Mucosa of descending colon (tissue), 3 donors: ENCODE data around the gene GPR162. TPM values are rescaled to one million over a fixed set of nuclear protein-coding genes. Genes with fewer than 3 reads are reported as not detected.

Source experiments
- ATAC-seq: fragments of 200-7000 bp; cut with Tn5 transposase; one replicate; pipeline ENCODE4 v1.9.1; 2020; ENCODE audit warnings: mild to moderate bottlenecking, moderate library complexity
- DNase-seq, 3 donors: peaks; one replicate each; pipeline ENCODE4 v3.0.0-alpha.2; 2020
- H3K36me3 ChIP-seq: fragments of 200-600 bp; one replicate; pipeline ENCODE4 v1.8.0; 2021; ENCODE audit warnings: low read depth, mild to moderate bottlenecking
- H3K4me1 ChIP-seq: fragments of 200-600 bp; one replicate; pipeline ENCODE4 v1.8.0; 2021; ENCODE audit warnings: low read depth, mild to moderate bottlenecking
- H3K4me3 ChIP-seq: fragments of 200-600 bp; one replicate; pipeline ENCODE4 v1.8.0; 2021; ENCODE audit warnings: mild to moderate bottlenecking
- H3K9me3 ChIP-seq: fragments of 200-600 bp; one replicate; pipeline ENCODE4 v1.8.0; 2021; ENCODE audit warnings: mild to moderate bottlenecking
- CTCF ChIP-seq: fragments of 200-600 bp; IDR thresholded peaks from one replicate; pipeline ENCODE4 v1.8.0; 2022; ENCODE audit warnings: antibody characterized with exemption, mild to moderate bottlenecking
- intact Hi-C, 2 donors: fragments of 100-400 bp; cut with DNase I in 1 of 2; cut with micrococcal nuclease in 1 of 2; formaldehyde crosslinking; loops; one replicate each; pipeline versions ENCODE4 v1.11.0 to v1.11.1; 2022; cut with DNase I, micrococcal nuclease
- total RNA-seq, 3 donors: library from RNA; stranded (reverse); fragmentation: NEBNext Ultra II Directional in 2 of 3; extraction: Animal tissue kit (Norgen Biotek cat#: 25700) in 2 of 3; gene quantifications; one replicate each; pipeline versions ENCODE4 v1.2.1 to v1.2.4, GENCODE V29; 2021 to 2023
- donor health status: DM: no; HTN: no; CAD: no; lungs with moderate emphysema.
- donor health status: DM: no; HTN: no; CAD: no.
- donor health status: DM: no; HTN: yes; CAD: no.

Gene GPR162
- total RNA-seq, 3 donors from 2014 or later, result 1.7 to 18.6 (median 3.1) TPM

GRCh38 chr12:6825398-6826124 is 3.9 kb downstream of the GPR162 start:
- ATAC-seq, result peak; percentile 80
- peak; percentile 76 to 92 (median 91) for DNase-seq
- Histone ChIP-seq H3K4me3 (no peak overlapping the region), H3K36me3 (no peaks in the 10 kb centered on the region), H3K4me1 (peaks cover 6% of the 10 kb centered on the region), H3K9me3 (no peaks in the 10 kb centered on the region)
- intact Hi-C loops, result loop anchor here (5.0 to 10.0 kb wide), 2 partner anchors 73 to 91 kb away; partner anchors contain the start of gene MLF2 (in 1 of the 2)
- TF ChIP-seq CTCF, result peak; percentile 93

GRCh38 chr12:6826125-6826733 is 4.6 kb downstream of the GPR162 start:
- peak in 1 of 3 donors; percentile 28 for DNase-seq
- no peak for ATAC-seq
- Histone ChIP-seq H3K4me1 (peaks cover 6% of the 10 kb centered on the region), H3K36me3 (no peaks in the 10 kb centered on the region), H3K4me3 (no peak overlapping the region), H3K9me3 (no peaks in the 10 kb centered on the region)
- intact Hi-C loops, result loop anchor here (5.0 to 10.0 kb wide), 2 partner anchors 74 to 91 kb away; partner anchors contain the start of gene MLF2 (in 1 of the 2)
- no peak for TF ChIP-seq CTCF

DNA sequence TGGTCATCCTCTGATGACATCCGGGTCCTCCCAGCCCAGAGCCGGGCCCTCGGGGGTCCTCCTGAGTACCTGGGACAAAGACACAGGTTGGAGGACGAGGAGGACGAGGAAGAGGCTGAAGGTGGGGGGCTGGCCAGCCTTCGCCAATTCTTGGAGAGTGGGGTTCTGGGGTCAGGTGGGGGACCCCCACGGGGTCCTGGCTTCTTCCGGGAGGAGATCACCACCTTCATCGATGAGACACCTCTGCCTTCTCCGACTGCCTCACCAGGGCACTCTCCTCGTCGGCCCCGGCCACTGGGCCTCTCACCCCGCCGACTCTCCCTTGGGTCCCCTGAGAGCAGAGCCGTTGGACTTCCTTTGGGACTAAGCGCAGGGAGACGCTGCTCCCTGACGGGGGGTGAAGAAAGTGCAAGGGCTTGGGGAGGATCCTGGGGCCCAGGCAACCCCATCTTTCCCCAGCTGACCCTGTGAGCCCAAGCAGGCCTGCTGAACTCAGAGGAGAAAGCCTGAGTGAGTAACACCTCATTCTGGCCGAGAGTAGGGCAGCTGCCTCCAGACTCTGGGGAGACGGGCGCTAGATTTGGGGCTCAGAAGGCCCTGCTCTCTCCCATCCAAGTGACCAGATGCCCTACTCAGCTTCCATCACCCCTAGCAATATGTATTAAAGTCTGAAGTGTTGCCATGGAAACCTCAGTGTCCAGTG is 5.3 kb downstream of the GPR162 start:
- Histone ChIP-seq H3K36me3 (no peaks in the 10 kb centered on the region), H3K4me1 (peaks cover 6% of the 10 kb centered on the region), H3K4me3 (no peak overlapping the region), H3K9me3 (no peaks in the 10 kb centered on the region)
- ATAC-seq (no peak), DNase-seq (peak in 1 of 3 donors; percentile 29)
- intact Hi-C loops, result loop anchor here (5.0 to 10.0 kb wide), 2 partner anchors 75 to 92 kb away; partner anchors contain the start of gene MLF2 (in 1 of the 2)
- no peak for TF ChIP-seq CTCF

DNA sequence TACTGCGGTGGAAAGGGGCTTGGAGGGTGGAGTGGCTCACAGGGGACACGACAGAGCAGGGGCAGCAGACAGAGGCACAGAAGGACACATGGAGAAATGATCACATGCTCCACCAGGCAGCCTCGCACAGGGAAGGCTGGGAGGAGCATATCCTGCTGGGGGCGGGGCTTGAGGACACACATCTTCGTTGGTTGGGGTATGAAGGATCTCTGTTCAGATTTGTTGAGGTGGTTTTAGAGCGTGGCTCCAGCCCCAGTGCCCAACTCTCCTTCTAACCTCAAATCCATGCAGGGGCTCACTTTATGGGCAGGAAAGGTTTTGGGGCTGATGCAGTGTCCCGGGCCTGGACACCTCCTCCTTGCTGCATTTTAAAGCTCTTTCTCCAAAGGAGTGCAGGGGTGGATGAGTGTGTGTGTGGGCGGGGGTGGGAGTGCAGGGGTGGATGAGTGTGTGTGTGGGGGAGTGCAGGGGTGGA is 5.9 kb downstream of the GPR162 start:
- TF ChIP-seq CTCF, result no peak
- no peaks in the 10 kb centered on the region for H3K36me3 ChIP-seq
- intact Hi-C loops, result loop anchor here (5.0 to 10.0 kb wide), 2 partner anchors 75 to 93 kb away; partner anchors contain the start of gene MLF2 (in 1 of the 2)
- DNase-seq, result peak; percentile 76 to 87 (median 82)
- H3K9me3 ChIP-seq, result no peaks in the 10 kb centered on the region
- no peak overlapping the region for H3K4me3 ChIP-seq
- peak; percentile 43 for ATAC-seq
- H3K4me1 ChIP-seq, result peaks cover 6% of the 10 kb centered on the region

GRCh38 chr12:6827982-6828780 is 6.6 kb downstream of the GPR162 start, which contains the start of gene P3H3:
Gene P3H3, plus strand, starts transcription at chr12:6828407. Its CDS starts 34 bp downstream, at chr12:6828441.
- intact Hi-C loops, result loop anchor here (5.0 to 10.0 kb wide), 2 partner anchors 76 to 93 kb away; partner anchors contain the start of gene MLF2 (in 1 of the 2)
- H3K36me3 ChIP-seq, result no peaks in the 10 kb centered on the region
- no peaks in the 10 kb centered on the region for H3K9me3 ChIP-seq
- no peak for TF ChIP-seq CTCF
- peak within 1 kb of the TSS; percentile 30 for H3K4me3 ChIP-seq
- DNase-seq (peak in 1 of 3 donors; percentile 42), ATAC-seq (peak; percentile 33)
- peaks cover 6% of the 10 kb centered on the region for H3K4me1 ChIP-seq
